GM19468 (cell line): ENCODE data around the gene EML3.
"Not testable (repeated sequence)": the region's sequence is repeated elsewhere in the genome, so short reads cannot be mapped to it uniquely, and the experiment has no call there.

ENCODE experiments used
- ATAC-seq: cut with Tn5 transposase; IDR thresholded peaks from one replicate; pipeline ENCODE4 v1.9.1; 2021; ENCODE audit warnings: mild to moderate bottlenecking, moderate library complexity, moderate number of reproducible peaks; ENCODE audit not compliant: unreplicated experiment; ENCODE audit errors: extremely low read depth

Gene EML3

DNA sequence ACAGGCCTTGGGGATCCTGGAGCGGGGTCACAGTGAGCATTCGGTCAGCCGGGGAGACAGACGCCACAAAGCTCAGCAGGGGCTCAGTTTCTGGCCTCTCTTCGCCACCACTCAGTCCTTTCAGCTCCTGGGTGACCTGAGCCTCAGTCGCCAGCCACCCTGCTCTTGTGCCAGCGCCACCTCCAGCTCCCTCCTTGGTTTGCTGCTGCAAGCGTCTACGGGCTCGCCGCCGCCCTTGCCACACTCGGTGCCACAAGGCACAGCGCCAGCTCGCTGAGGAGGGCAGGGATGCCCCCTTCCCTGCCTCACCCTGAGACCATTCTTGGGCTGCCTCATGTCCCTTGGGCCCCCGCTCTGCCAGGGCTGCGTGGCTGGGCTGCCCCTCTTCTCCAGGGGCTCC is 37.4 kb downstream of the EML3 start:
- ATAC-seq, result no peak

DNA sequence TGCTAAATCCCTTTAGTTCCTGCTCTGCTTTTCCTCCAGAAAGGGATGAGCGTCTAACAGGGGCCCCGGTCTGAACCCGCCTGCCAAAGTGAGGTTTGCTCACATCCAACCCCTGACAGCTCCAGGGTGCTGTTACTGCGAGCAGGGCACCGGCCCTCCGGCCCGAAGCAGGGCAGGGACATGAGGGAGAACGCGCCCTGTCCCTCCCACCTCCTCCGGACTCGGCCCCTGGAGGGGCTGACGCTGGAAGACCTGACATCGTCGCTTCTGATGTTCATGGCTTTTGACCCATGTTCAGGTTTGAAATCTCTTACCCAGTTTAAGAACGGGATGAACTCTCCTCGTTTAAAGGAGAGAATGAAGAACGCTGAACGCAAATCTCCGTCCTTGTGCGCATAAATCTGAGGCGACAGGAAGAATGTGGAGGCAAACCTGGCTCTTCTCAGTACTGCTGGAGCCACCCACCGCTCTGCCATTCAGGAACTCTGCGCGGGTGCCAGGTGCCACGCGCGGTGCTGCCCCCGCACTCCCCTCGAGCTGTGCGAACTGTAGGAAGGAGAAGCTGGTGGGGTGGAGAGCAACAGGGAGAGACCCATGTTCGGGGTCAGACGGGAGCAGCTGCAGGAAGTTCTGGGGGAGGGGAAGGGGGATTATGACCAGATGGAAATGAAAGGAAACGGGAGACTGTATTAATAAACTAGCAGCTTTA is 38.1 kb downstream of the EML3 start:
- no peak for ATAC-seq

DNA sequence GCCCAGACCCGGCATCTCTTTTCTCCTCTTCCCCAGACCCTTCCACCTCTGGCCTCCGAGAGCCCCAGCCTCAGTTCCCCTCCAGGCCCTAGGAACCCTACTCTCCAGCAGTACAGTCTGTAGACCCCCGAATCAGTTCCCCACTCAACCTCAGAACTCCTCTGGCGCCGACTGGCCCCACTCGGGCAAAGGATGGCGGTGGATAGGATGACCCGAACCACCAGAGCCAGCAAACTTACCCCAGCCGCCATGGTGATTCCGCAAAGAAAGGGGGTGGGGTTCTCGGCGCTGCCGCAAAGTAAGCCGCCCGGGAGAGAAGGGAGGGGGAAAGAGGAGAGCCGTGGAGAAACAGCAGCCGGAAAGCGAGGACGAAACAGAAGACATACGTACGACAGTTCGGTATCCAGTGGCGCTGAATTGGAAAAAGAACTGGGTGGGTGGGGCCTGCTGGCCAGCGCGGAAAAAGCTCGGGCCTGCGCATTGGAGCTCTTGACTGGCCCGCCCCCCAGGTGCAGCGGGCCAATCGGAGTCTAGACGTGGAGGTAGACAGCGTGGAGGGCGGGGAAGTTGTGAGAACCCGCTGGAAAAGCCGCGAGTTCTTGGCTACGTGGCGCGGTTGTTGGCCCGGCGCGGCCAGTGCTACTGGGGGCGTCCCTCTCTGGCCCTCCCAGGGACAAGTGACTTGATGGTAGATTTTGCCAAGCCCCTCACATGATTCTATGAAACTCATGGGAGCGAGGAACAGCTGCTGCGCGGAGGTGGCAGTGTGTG is 38.8 kb downstream of the EML3 start, which contains the start of gene EEF1G:
TSS of gene EEF1G (minus strand) at position 300 of the 771 bp plus-strand sequence. CDS start at position 251, 49 bp downstream.
- peak; percentile 78 for ATAC-seq

DNA sequence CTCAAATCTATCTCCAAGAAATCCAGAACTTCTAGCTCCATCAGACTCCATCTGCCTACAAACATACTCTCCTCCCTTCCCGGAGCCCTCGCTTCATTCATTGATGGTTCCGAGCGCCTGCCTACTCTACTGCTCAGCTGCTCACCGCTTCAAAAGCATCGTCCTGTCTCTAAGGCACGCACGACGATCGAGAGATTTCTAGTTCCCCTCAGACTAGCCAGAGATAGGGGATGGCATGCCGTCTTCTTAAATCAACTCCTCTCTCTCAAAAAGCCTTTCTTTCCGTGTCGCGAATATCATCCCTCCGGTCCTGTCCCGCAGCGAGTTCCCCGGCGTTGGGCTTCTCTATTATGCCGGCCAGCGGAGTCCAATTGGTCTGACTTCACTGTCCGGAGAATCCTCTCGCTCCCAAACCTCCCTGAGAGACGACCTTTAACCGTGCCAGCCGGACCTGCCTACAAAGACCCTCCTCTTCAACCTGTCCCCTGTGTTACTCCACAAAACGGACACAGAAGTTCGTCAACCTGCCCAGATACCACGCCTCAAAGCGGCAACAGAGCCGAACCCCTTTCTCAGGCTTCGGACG is 39.5 kb downstream of the EML3 start:
- no peak for ATAC-seq

DNA sequence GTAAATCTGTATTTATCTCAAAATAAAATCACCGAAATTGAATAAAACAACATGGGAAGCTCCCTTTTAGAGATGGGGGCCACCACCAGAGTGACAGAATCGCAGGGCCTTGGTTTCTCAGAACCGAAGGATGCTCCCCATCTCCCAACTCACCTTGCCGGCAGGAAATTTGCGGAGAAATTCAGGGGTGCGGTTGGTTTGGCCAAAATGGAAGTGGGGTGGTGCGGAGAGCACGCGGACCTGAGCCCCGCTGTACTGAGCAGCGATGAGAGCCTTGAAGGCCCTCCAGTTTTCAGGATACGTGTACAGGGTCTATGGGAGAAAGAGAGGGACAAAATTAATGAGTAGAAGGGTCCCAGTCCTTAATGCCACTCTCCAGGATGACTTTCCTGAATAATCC is 40.1 kb downstream of the EML3 start:
- ATAC-seq, result no peak

DNA sequence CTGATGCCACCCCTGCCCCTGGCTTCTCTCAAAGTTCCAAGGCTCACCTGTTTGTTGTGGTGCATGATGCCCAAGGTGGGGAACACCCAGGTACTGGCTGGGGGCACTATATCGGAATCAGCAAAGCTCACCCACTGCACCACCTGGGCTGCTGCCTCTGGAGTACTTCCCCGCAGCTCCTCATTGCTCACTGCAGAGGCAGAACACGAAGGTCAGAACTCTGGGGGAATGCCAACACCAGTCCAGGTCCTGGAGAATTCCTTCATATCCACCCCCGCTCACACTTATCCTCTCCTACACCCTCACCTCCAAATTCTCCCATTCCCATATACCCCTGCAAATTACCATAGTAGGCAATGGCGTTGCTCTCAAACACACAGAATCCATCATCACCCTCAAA is 41.1 kb downstream of the EML3 start:
- ATAC-seq, result not testable (repeated sequence)

DNA sequence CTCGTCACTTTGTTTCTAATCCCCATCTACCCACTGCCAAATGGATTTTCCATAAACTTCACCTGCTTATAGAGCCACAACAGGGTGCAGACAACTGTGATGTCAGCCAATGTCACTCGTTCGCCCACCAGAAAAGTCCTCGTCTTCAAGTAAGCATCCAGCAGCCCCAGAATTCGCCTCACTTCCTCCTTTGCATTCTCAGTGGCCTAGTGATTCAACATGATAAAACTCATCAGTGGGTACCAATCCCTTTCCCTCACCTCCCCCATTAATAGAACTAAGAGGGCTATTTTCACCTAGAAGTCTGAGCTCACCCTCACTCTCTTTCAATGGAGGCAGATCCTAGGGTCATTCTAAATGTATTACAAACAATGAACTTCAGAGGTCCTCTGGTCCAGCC is 41.7 kb downstream of the EML3 start:
- ATAC-seq, result not testable (repeated sequence)

DNA sequence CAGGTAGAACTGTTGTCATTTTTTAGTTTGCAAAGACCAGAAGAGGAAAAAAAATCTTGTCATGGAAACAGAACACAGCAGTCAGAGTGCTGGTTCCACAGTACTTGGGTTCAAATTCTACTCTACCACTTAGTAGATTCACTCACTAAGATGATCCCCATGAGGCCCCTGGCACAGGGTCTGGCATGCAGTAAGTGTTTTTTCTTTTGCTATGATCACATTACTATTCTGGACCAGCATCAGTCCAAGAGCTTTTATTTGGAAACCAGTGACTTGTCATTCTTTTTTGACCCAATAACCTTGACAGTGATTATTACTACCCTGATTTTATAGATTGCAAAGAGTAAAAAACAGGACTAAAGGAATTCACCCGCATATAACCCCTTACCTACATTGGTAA is 43.0 kb downstream of the EML3 start:
- ATAC-seq, result no peak

DNA sequence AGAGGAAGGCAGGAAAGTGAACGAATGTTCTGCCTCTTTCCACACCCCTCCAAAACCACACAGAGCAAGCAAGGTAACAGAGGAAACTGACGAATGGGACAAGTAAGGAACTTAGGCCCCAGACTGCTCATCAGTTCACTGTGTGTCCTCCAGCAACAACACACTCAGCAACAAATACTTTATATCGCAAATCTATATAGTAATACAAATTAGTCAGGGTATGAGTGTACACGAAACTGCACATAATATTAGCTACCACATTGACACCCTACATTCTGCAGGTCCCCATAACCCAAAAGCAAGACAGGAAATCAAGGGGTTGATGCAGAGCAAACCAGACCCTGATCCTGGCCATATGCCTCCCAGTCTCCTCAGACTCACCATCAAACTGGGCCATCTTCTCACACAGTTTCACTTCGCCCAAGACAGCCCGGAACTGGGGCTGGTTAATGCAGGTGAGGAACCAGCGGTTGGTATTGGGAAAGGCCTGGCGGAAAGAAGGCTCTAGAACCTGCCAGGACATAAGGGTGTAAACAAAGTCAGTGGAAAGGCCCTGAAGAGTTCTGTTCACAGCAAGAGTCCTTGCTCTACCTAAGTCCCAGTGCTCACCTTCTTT is 45.4 kb downstream of the EML3 start:
- no peak for ATAC-seq

DNA sequence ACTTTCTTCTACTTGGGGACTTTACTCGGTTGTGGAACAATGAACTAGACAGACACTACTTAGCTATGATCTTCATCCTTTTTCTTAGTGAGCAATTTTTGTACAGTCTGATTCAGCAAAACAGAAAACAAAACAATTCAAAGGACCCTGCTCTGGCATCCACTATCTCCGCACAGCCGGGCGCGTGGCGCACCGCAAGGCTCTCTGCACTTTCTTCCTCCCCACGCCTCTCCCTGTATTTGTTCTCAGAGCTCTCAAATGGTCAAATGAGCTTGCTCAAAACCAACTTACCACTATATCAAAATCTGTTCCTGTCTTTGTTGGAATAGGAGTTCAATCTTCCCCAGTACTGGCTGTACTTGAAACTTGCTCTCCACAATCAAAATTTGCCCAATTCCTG is 46.3 kb downstream of the EML3 start:
- ATAC-seq, result no peak

DNA sequence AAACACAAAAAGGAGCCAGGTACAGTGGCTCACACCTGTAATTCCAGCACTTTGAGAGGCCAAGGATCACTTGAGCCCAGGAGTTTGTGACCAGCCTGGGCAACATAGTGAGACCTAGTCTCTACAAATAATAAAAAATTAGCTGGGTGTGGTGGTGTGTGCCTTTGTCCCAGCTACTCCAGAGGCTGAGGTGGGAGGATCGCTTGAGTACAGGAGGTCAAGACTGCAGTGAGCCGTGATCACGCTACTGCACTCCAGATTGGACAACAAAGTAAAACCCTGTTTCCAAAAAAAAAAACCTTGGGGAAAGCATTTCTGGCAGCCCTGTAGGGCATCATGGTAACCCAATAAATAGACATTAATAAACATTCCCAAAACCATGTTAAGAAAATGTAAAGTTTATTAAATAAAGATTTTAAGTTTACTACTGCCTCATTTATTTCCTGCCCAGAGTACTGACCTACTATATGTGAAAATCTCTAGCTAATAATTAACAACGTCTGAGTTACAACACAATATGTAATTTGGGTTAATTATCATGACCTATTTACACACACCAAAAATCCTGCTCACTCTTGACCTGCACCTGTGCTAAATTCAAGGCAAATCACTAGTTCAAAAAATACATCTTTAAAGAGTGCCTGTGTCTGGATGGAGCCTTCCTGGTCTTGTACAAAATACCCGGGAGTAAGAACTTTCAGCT is 47.3 kb downstream of the EML3 start:
- ATAC-seq, result no peak

DNA sequence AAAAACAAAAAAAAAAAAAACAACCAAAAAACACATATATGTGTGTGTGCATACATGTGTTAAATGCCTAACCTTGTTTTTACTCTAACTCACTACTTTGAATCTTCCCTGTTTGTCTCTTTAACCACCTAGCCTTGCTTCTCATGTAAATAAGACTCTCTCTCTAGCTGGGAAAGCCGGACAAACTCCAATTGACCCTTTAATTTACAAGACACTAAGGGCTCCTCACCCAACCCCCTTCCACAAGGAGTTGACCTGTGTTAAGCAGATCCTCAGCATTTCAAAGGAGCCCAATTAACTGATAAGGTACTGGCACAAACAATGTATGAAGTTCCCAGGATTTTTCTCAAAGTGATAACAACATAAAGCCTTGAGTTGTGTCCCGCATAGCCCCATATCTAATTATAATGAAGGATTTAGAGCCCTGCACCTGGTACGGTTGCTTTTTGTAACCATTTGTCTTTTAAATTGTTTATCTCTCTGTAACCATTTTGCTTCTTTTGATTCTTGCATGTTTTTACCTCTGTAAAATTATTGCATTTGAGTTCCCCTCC is 50.8 kb downstream of the EML3 start:
- not testable (repeated sequence) for ATAC-seq

DNA sequence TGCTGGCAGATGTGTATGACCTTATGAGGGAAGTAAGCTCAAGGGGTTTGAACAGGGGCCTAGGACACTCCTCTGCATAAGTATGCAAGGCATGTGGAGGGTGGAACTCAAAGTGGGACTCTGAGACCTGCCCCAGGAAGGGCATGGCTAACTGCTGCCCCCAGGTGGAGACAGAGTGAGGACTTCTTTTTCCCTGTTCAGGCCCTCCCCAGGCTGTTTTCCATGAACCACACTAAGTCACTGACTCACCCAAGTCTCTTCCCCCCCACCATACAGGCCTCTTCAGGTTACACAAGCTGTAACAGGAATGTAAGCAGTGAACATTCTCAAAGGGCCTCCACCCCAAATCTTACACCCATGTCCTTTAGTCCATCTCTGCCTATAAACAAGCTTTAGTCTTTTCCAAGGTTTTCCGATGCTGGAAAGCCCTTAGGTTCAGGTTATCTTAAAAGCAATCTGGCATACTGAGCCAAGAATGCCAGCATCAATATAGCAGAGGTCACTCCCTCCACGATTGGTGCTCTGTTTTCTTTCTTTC is 51.9 kb downstream of the EML3 start:
- ATAC-seq, result no peak

DNA sequence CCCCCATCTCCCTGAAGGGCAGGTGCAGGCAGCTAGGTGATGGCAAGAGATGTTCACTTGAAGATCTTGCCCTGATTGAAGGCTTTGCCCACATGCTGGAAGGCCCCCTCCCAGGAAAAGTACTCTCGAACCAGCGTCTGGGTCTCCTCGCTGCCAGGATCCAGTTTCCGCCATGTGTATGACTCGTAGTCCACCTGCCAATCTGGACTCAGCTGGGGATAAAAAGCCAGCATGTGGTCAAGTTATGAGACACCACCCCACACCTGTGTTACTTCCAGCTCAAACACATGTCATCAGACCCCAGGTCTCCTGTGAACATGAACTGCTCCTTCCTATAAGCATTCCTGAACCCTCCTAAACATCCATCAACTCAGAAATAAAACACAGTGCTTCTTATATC is 52.9 kb downstream of the EML3 start:
- not testable (repeated sequence) for ATAC-seq

DNA sequence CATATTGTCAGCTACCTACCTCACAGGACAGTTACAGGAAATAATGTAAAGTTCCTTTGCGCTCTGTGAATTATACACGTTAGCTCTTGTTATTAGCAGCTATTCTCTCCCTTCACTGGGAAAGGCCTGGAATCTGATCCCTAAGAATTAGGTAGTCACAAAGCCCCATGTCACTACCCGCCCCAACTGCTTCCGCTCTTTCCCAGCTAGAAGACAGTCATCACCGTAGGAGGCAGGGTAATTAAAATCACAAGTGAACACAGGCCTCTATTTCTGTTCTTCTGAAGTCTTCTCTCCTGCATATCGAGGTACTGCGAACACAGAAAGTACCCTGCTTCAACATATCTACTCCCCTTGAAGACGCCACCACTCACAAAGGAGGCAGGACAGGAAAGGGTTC is 53.4 kb downstream of the EML3 start:
- ATAC-seq, result no peak

DNA sequence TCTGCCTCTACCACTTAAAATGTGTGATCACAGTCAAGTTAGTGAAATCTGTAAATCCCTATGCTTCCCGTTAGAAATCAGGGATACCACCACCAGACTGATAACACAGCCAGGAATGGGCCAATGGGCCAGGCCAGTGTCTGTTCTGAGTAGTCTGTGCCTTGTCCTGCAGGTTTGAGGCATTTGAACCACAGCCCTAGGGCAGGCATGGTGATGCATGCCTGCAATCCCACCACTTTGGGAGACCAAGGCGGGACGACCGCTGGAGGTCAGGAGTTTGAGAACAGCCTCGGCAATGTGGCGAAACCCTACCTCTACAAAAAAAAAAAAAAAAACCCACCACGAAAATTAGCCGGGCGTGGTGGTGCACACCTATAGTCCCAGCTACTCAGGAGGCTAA is 53.9 kb downstream of the EML3 start:
- no peak for ATAC-seq

DNA sequence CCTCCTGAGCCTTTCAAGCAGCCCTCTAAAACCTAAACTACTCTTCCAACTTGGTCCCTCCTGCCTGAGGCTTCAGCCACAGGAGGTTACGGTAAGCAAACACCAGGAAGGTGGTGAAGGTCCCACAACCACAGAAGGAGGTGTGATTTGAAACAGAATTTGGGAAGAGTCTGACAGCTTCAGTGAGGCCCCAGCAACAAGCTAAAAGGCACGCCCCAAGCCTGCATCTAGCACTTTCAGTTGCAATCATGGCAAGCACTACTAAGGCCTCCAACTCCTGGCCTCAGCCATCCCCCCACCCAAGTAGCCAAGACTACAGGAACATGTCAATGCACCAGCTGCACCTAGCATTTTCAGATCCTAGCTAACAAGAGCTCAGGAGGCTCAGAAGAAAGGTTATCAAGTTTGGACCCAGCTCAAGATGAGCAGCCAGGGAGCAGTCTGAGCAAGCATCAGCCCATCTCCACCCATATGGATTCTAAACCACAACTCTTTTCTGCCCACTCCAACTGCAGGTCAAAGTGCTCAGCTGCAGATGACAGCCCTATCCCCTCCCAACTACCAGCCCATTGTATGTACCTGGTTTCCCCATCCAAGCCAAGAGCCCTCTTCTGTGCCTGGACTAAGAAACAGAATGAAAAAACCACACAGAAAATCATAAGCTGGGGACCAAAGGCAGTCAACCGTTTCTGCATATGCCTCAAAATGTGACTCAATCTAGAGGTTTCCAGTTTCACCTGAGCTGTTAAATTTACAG is 55.5 kb downstream of the EML3 start:
- ATAC-seq, result no peak

DNA sequence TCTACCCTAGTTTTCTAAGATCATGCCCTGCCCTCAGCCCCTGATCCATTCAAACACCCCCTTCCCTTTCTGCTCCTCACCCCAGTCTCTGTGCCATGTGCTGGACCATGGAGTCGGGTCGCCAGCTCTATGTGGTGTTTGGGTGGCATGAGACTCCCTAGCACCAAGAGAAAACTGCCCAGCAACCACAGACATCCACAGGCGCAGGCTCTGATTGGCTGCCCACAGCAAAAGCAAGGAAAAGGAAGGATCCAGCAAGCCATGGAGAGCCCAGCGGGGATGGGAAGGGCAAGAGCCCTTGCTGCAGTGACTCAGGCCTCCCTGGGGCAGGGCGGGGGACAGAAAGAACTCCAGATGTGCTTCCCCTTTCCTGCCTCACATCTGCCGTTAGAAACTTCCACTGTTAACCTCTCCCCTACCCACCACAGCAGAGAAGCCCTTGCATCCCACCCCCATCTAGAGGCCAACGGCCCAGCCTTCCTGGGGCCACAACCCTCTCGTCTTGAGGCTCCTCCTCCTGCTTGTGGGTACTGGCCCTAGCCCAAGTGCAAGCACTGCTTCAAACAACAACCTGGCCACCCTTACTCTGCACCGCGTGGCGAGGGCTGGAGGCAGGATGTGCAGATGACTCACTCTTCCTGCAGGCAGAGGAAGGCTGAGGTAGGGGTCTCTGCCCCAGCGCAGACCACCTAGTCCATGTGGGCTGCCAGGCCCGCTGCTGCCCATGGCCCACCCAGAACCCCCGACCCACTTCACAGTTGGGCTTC is 56.3 kb downstream of the EML3 start:
- ATAC-seq, result no peak
